Activated CD8-positive, alpha-beta memory T cell treated with anti-CD3 and anti-CD28 coated beads for 24 hours (primary cell): ENCODE data around the gene TLE2.
"Not testable (repeated sequence)": the region's sequence is repeated elsewhere in the genome, so short reads cannot be mapped to it uniquely, and the experiment has no call there.

Experiments
- DNase-seq: peaks from one replicate; pipeline ENCODE4 v3.0.0-alpha.2; 2020

TLE2 gene

GRCh38 chr19:2982561-2982960 is 46.5 kb downstream of the TLE2 start:
- no peak for DNase-seq

- no peak for DNase-seq
These were observed 47.2 kb downstream of the TLE2 start for GRCh38 chr19:2981898-2982297.

- no peak for DNase-seq
These were observed 50.3 kb downstream of the TLE2 start for GRCh38 chr19:2978772-2979171.

- DNase-seq, result no peak
These were observed 50.8 kb downstream of the TLE2 start for GRCh38 chr19:2978166-2978767.

GRCh38 chr19:2977746-2978138 is 51.3 kb downstream of the TLE2 start:
- no peak for DNase-seq

- peak; percentile 94 for DNase-seq
These were observed 51.9 kb downstream of the TLE2 start, which contains the start of gene TLE6 for GRCh38 chr19:2977001-2977745. TLE6 (plus strand) TSS chr19:2977564; CDS start chr19:2978234, 670 bp downstream.

GRCh38 chr19:2976609-2977000 is 52.5 kb downstream of the TLE2 start:
- peak; percentile 60 for DNase-seq

- no peak for DNase-seq
These were observed 54.6 kb downstream of the TLE2 start for GRCh38 chr19:2974342-2975041.

GRCh38 chr19:2973229-2973628 is 55.9 kb downstream of the TLE2 start:
- DNase-seq, result no peak

GRCh38 chr19:2970201-2970835 is 58.8 kb downstream of the TLE2 start:
- no peak for DNase-seq

- DNase-seq, result no peak
These were observed 60.0 kb downstream of the TLE2 start for GRCh38 chr19:2969104-2969504.

- DNase-seq, result no peak
These were observed 61.1 kb downstream of the TLE2 start for GRCh38 chr19:2967972-2968371.

GRCh38 chr19:2964874-2965273 is 64.2 kb downstream of the TLE2 start:
- DNase-seq, result no peak

GRCh38 chr19:2963631-2964030 is 65.4 kb downstream of the TLE2 start:
- not testable (repeated sequence) for DNase-seq

- no peak for DNase-seq
These were observed 66.0 kb downstream of the TLE2 start for GRCh38 chr19:2963122-2963521.

GRCh38 chr19:2962018-2962670 is 66.9 kb downstream of the TLE2 start:
- peak; percentile 66 for DNase-seq

- no peak for DNase-seq
These were observed 69.0 kb downstream of the TLE2 start for GRCh38 chr19:2960120-2960519.

GRCh38 chr19:2957160-2957559 is 71.9 kb downstream of the TLE2 start:
- DNase-seq, result no peak

GRCh38 chr19:2952953-2953481 is 76.1 kb downstream of the TLE2 start:
- DNase-seq, result no peak

- DNase-seq, result peak; percentile 100
These were observed 78.6 kb downstream of the TLE2 start for GRCh38 chr19:2950286-2951124.

- DNase-seq, result no peak
These were observed 79.2 kb downstream of the TLE2 start for GRCh38 chr19:2949939-2950285.
